Cardiac fibroblast (primary cell): ENCODE measurements around the gene CLASP2.

Experiments used
- DNase-seq, 2 donors: peaks; one replicate each; pipeline versions ENCODE4 v3.0.0 to v3.0.0-alpha.2; 2010; ENCODE audit warnings: low read depth in 2 of 2
- H3K4me3 ChIP-seq, 2 donors: replicated peaks in 1 of 2; 1 replicate in 1 of 2; 2 replicates in 1 of 2; pipeline ENCODE4 v1.5.1; 2011; ENCODE audit warnings: low read depth in 2 of 2, low read length in 2 of 2, mild to moderate bottlenecking in 2 of 2, moderate library complexity in 1 of 2
- CTCF ChIP-seq: IDR thresholded peaks from one replicate; pipeline ENCODE4 v1.5.1; 2011; ENCODE audit warnings: low read depth, mild to moderate bottlenecking, low read length, inconsistent platforms

Gene CLASP2

GRCh38 chr3:33592999-33593398 lies 125.1 kb downstream of the CLASP2 start:
- no peak overlapping the region for H3K4me3 ChIP-seq
- TF ChIP-seq CTCF, result no peak
- no peak for DNase-seq

GRCh38 chr3:33590541-33590940 lies 127.5 kb downstream of the CLASP2 start:
- H3K4me3 ChIP-seq, result no peak overlapping the region
- no peak for TF ChIP-seq CTCF
- DNase-seq, result no peak

- DNase-seq, result no peak
- no peak for TF ChIP-seq CTCF
- no peak overlapping the region for H3K4me3 ChIP-seq
Observed at GRCh38 chr3:33586402-33586801, 131.7 kb downstream of the CLASP2 start.

GRCh38 chr3:33582234-33582633 lies 135.8 kb downstream of the CLASP2 start:
- DNase-seq, result no peak
- H3K4me3 ChIP-seq, result no peak overlapping the region

GRCh38 chr3:33581666-33582065 lies 136.4 kb downstream of the CLASP2 start:
- no peak overlapping the region for H3K4me3 ChIP-seq
- no peak for DNase-seq
- no peak for TF ChIP-seq CTCF

More at GRCh38 chr3:33582234-33582633, 135.8 kb downstream of the CLASP2 start:
- TF ChIP-seq CTCF, result no peak

- H3K4me3 ChIP-seq, result no peak overlapping the region
- DNase-seq, result no peak
- TF ChIP-seq CTCF, result no peak
Observed at GRCh38 chr3:33579840-33580239, 138.2 kb downstream of the CLASP2 start.

GRCh38 chr3:33579178-33579510 lies 138.9 kb downstream of the CLASP2 start:
- no peak overlapping the region for H3K4me3 ChIP-seq
- TF ChIP-seq CTCF, result no peak
- DNase-seq, result no peak
